Upper lobe of right lung (tissue), 1 donor: ENCODE results near the gene GNAZ. TPM values are rescaled to one million over a fixed set of nuclear protein-coding genes. Genes with fewer than 3 reads are reported as not detected.

Experiments
- ATAC-seq: fragments of 200-7000 bp; cut with Tn5 transposase; one replicate; pipeline ENCODE4 v1.9.1; 2020; ENCODE audit warnings: mild to moderate bottlenecking, moderate library complexity
- DNase-seq: peaks from one replicate; pipeline ENCODE4 v3.0.0-alpha.2; 2020
- H3K27ac ChIP-seq: fragments of 200-600 bp; one replicate; pipeline ENCODE4 v1.8.0; 2022
- H3K27me3 ChIP-seq: fragments of 200-600 bp; one replicate; pipeline ENCODE4 v1.8.0; 2022; ENCODE audit warnings: mild to moderate bottlenecking
- H3K36me3 ChIP-seq: fragments of 200-600 bp; one replicate; pipeline ENCODE4 v1.8.0; 2022
- H3K4me1 ChIP-seq: fragments of 200-600 bp; one replicate; pipeline ENCODE4 v1.8.0; 2022
- H3K4me3 ChIP-seq: fragments of 200-600 bp; one replicate; pipeline ENCODE4 v1.8.0; 2022; ENCODE audit warnings: mild to moderate bottlenecking
- H3K9me3 ChIP-seq: fragments of 200-600 bp; one replicate; pipeline ENCODE4 v1.8.0; 2022
- CTCF ChIP-seq: fragments of 200-600 bp; IDR thresholded peaks from one replicate; pipeline ENCODE4 v1.8.0; 2022; ENCODE audit warnings: antibody characterized with exemption
- intact Hi-C: fragments of 100-400 bp; cut with DNase I; formaldehyde crosslinking; loops from one replicate; pipeline ENCODE4 v1.11.0; 2022
- total RNA-seq: library from RNA; stranded (reverse); fragmentation: NEBNext Ultra II Directional; extraction: Animal tissue kit (Norgen Biotek cat#: 25700); gene quantifications from one replicate; pipeline ENCODE4 v1.2.1, GENCODE V29; 2021
- donor health status: DM: no; HTN: yes; CAD: no; lungs with severe emphysema.

The GNAZ gene
- total RNA-seq, 1 donor from 2014 or later = 3.0 TPM

GRCh38 chr22:23114721-23115020, 44.4 kb downstream of the GNAZ start:
- no peaks in the 10 kb centered on the region for H3K4me1 ChIP-seq
- H3K36me3 ChIP-seq = no peaks in the 10 kb centered on the region
- no peak overlapping the region for H3K27ac ChIP-seq
- intact Hi-C loops = no loop called here
- no peak for ATAC-seq
- no peak for TF ChIP-seq CTCF
- H3K4me3 ChIP-seq = no peak overlapping the region
- H3K27me3 ChIP-seq = no peaks in the 10 kb centered on the region
- no peak for DNase-seq
- no peaks in the 10 kb centered on the region for H3K9me3 ChIP-seq

GRCh38 chr22:23115369-23115768, 45.0 kb downstream of the GNAZ start:
- no peak for TF ChIP-seq CTCF
- no peaks in the 10 kb centered on the region for H3K4me1 ChIP-seq
- H3K27ac ChIP-seq = no peak overlapping the region
- intact Hi-C loops = no loop called here
- no peaks in the 10 kb centered on the region for H3K36me3 ChIP-seq
- no peaks in the 10 kb centered on the region for H3K9me3 ChIP-seq
- H3K4me3 ChIP-seq = no peak overlapping the region
- no peaks in the 10 kb centered on the region for H3K27me3 ChIP-seq
- DNase-seq = no peak
- ATAC-seq = no peak

- TF ChIP-seq CTCF = no peak
- Histone ChIP-seq H3K36me3 (no peaks in the 10 kb centered on the region), H3K27ac (no peak overlapping the region), H3K27me3 (no peaks in the 10 kb centered on the region), H3K4me1 (no peaks in the 10 kb centered on the region), H3K4me3 (no peak overlapping the region), H3K9me3 (no peaks in the 10 kb centered on the region)
- DNase-seq (no peak), ATAC-seq (no peak)
- intact Hi-C loops = no loop called here
These were observed 45.6 kb downstream of the GNAZ start for GRCh38 chr22:23115825-23116494.

GRCh38 chr22:23116506-23117263, 46.4 kb downstream of the GNAZ start:
- Histone ChIP-seq H3K9me3 (no peaks in the 10 kb centered on the region), H3K27ac (no peak overlapping the region), H3K4me3 (no peak overlapping the region), H3K4me1 (no peaks in the 10 kb centered on the region), H3K36me3 (no peaks in the 10 kb centered on the region), H3K27me3 (no peaks in the 10 kb centered on the region)
- TF ChIP-seq CTCF = no peak
- DNase-seq (no peak), ATAC-seq (no peak)
- intact Hi-C loops = no loop called here

- DNase-seq (no peak), ATAC-seq (no peak)
- Histone ChIP-seq H3K4me3 (no peak overlapping the region), H3K27me3 (no peaks in the 10 kb centered on the region), H3K36me3 (no peaks in the 10 kb centered on the region), H3K27ac (no peak overlapping the region), H3K4me1 (no peaks in the 10 kb centered on the region), H3K9me3 (no peaks in the 10 kb centered on the region)
- no peak for TF ChIP-seq CTCF
- intact Hi-C loops = no loop called here
These were observed 47.0 kb downstream of the GNAZ start for GRCh38 chr22:23117275-23117674.
